Left lobe of liver (tissue), 2 donors: ENCODE results near the gene TESK1. TPM values are rescaled to one million over a fixed set of nuclear protein-coding genes. Genes with fewer than 3 reads are reported as not detected.
A peak's percentile ranks its signal among the peaks of the same experiment; 100 is the strongest.
"Not testable (repeated sequence)": the region's sequence is repeated elsewhere in the genome, so short reads cannot be mapped to it uniquely, and the experiment has no call there.

ENCODE experiments used
- ATAC-seq: fragments of 200-7000 bp; cut with Tn5 transposase; one replicate; pipeline ENCODE4 v1.9.1; 2020; ENCODE audit warnings: mild to moderate bottlenecking, moderate library complexity
- DNase-seq: peaks from one replicate; pipeline ENCODE4 v3.0.0-alpha.2; 2020; ENCODE audit warnings: low spot score
- total RNA-seq: library from RNA; stranded (reverse); gene quantifications from one replicate; pipeline ENCODE4 v1.2.1, GENCODE V29; 2021
- donor health status: DM: no; HTN: no; CAD: no; lungs with moderate emphysema.
- donor health status: DM: no; HTN: yes; CAD: no.

The TESK1 gene
- total RNA-seq, 1 donor from 2014 or later = 15.6 TPM

- ATAC-seq = not testable (repeated sequence)
Observed at GRCh38 chr9:35579659-35580227, 25.3 kb upstream of the TESK1 start.

DNA sequence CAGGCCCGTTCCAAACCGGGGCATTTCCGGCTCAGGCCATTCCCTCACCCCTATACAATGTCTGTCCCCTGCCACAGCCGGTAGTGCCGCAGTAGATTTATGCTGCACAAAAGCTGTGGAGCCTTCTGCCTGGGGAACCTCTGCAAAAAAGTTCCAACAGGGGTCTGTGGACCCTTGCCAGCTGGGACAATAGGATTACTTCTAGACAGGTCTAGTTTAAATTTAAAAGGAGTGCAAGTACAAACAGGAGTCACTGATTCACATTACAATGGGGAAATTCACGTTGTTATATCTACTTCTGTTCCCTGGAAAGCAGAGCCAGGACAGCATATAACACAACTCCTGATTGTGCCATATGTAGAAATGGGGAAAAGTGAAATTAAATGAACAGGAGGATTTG is 21.5 kb upstream of the TESK1 start:
- not testable (repeated sequence) for DNase-seq, ATAC-seq

More at GRCh38 chr9:35579659-35580227, 25.3 kb upstream of the TESK1 start:
- not testable (repeated sequence) for DNase-seq

GRCh38 chr9:35584681-35585080 is 20.4 kb upstream of the TESK1 start:
- ATAC-seq, DNase-seq: not testable (repeated sequence)

DNA sequence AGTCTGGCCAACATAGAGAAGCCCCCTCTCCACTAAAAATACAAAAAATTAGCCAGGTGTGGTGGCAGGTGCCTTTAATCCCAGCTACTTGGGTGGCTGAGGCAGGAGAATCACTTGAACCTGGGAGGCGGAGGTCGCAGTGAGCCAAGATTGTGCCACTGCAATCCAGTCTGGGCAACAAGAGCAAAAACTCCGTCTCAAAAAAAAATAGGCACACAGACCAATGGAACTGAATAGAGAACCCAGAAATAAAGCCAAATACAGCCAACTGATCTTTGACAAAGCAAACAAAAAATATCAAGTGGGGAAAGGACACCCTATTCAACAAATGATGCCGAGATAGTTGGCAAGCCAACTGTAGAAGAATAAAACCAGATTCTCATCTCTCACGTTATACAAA is 16.6 kb upstream of the TESK1 start:
- ATAC-seq = peak; percentile 87

DNA sequence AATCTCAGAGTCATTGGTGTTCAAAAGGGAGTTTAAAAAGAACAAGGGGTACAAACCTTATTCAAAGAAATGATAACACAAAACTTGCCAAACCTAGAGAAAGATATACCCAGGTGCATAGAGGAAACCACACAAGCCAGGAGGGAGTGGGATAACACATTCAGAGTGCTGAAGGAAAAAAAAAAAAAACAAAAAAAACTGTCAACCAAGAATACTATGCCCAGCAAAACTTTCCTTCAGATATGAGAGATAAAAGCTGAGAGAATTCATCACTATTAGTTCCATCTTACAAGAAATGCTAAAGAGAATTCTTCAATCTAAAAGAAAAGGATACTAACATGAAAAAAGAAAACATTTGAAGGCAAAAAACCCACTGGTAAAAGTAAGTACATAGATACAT is 11.5 kb upstream of the TESK1 start:
- no peak for DNase-seq
- ATAC-seq = no peak

More for the DNA sequence above, 16.6 kb upstream of the TESK1 start:
- DNase-seq = not testable (repeated sequence)

- DNase-seq (no peak), ATAC-seq (no peak)
Observed at GRCh38 chr9:35594471-35594870, 10.6 kb upstream of the TESK1 start.

DNA sequence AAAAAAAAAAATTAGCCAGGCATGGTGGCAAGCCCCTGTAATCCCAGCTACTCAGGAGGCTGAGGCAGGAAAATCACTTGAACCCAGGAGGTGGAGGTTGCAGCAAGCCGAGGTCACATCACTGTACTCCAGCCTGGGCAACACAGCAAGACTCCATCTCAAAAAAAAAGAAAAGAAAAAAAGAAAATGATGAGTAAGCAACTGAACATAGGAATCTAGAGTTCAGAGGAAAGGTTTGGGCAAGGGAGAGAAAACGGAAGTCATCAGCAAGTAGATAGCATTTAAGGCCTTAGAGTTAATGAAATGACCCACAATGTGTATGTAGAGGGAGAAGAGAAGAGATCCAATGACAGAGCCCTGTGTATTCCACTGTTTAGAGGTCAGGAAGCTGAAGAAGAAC is 8.2 kb upstream of the TESK1 start:
- not testable (repeated sequence) for ATAC-seq, DNase-seq

- ATAC-seq (peak; percentile 8), DNase-seq (no peak)
Observed at GRCh38 chr9:35598866-35599590, 6.0 kb upstream of the TESK1 start.

DNA sequence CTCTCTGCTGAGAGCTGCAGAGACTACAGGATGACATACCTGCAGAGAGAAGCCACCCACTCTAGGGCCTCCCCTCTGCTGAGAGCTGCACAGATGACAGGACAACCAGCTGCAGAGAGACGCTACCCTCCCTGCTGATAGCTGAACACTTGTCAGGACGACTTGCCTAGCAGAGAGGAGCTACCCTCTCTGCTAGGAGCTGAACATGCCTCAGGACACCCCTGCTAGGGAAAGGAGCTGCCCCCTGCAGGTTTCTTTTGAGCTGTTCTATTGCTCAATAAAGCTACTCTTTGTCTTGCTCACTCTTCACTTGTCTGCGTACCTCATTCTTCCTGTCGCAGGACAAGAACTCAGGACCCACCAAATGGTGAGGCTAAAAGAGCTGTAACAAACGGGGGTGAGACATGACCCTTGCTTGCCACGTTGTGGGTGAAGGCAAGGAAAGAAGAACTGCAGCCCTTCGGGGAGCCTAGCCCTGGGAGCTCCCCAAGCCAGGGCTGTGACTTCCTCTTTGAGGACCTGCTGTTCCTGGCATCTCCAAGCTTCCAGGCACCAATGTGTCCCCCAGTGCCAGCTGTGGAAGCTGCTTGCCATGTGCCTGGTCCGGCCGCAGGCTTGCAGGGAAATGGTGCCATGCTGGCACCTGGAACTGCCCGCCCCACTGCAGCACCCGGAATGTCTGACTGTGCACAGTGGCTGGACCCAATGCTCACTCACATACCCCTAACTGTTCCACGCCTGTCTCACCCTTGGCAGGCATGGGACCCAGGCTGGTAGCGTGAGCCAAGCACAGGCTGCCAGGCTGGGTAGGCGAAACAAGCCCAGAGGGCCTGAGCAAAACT is 5.1 kb upstream of the TESK1 start:
- DNase-seq (no peak), ATAC-seq (no peak)

DNA sequence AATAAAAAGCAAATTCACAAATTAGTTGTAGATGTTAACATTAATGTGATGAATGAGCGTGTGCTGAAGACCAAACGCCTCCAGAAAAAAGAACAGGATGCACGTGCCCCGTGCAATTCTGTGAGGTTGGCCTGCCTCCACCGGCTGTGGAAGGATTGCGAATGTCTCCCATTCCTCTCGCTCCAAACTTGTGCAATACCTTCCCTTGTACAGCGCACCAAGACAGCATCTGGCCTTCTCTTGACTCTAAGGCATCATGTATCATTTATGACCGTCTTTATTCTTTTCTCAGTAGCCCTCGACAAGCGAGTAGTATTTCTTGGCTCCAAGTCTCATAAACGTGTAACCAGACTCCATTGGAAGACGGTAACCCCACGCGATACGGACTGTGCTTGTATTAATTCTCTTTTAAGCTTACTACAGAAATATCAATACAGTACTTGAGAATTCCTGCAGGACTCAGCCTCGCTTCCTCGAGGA is 1.5 kb upstream of the TESK1 start:
- ATAC-seq (peak; percentile 23), DNase-seq (peak; percentile 70)

GRCh38 chr9:35603986-35604577 is 980 bp upstream of the TESK1 start:
- DNase-seq (peak; percentile 100), ATAC-seq (peak; percentile 87)

- ATAC-seq (peak; percentile 1), DNase-seq (no peak)
Observed at GRCh38 chr9:35605351-35606137, 482 bp downstream of the TESK1 start.

- no peak for DNase-seq
- ATAC-seq = no peak
Observed at GRCh38 chr9:35606138-35606504, 1.1 kb downstream of the TESK1 start.

DNA sequence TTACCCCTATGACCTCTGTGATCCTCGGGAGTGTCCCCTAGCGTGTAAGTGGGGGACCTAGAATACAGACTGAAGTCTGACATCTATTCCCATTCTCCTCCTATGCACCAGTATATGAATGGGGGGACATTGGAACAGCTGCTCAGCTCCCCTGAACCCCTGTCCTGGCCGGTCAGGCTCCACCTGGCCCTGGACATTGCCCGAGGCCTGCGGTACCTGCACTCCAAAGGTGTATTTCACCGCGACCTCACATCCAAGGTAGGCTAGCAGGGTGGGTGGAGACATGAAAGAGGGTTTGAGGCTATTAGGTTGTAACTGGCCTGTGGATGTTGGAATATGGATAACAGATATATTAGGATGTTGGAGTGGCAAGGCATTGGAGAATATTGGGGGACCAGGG is 1.7 kb downstream of the TESK1 start:
- ATAC-seq (no peak), DNase-seq (no peak)

- ATAC-seq (no peak), DNase-seq (no peak)
Observed at GRCh38 chr9:35608221-35608620, 3.2 kb downstream of the TESK1 start.

DNA sequence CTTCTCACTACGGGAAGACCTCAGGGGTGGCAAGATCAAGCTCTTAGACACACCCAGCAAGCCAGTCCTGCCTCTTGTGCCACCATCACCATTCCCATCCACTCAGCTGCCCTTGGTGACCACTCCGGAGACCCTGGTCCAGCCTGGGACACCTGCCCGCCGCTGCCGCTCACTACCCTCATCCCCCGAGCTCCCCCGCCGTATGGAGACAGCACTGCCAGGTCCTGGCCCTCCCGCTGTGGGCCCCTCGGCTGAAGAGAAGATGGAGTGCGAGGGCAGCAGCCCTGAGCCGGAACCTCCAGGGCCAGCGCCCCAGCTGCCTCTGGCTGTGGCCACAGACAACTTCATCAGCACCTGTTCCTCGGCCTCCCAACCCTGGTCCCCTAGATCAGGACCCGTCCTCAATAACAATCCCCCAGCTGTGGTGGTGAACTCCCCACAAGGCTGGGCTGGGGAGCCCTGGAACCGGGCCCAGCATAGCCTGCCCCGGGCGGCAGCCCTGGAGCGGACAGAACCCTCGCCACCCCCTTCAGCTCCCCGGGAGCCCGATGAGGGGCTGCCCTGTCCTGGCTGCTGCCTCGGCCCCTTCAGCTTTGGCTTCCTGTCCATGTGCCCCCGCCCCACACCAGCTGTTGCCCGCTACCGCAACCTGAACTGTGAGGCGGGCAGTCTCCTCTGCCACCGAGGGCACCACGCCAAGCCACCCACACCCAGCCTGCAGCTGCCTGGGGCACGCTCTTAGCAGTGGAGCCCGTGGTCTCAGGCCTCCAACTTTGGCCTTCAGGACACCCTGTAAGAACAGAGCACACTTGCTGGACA is 4.1 kb downstream of the TESK1 start:
- DNase-seq = no peak
- no peak for ATAC-seq

- ATAC-seq (no peak), DNase-seq (no peak)
Observed at GRCh38 chr9:35609820-35610163, 4.7 kb downstream of the TESK1 start.

DNA sequence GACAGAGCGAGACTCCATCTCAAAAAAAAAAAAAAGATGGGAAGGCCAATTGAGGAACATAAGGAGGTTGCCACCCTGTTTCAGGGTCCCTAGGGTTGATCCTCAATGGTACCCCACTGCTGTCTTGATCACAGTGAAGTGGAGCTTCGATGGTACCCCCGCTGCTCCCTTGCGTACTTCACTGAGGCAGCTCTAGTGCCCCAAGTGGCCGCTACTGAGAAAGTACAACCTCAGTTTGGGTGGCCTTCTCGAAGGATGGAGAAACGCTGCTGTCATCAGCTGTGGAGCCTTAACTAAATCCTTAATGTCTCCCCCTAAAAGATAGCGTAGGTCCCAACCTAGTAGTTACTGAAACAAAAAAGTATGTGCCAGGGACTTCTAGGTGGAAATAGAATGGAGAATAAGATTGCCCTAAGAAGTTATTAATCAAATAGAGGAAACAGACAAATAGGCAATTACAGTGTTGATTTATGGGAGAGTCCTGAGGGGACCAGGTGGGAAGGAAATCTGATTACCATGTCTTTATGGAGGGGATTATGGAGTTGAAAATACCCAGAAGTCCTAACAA is 6.3 kb downstream of the TESK1 start:
- peak; percentile 84 for ATAC-seq
- DNase-seq = no peak

DNA sequence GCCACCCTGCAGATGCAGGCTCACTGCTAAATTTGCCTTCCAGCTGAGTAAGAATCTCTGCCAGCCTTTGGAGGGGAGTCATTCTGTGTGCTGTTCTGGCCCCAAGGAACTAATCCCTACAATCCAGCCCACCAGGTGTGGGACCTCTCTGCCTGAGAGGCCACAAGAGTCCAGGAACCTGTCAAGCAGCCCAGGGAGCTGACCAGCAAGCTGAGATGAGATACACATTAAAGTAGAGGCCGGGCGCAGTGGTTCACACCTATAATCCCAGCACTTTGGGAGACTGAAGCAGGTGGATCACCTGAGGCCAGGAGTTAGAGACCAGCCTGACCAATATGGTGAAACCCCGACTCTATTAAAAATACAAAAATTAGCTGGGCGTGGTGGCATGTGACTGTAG is 7.0 kb downstream of the TESK1 start:
- not testable (repeated sequence) for DNase-seq, ATAC-seq
